GM21529 (cell line): Measurements from ENCODE around the gene PFDN1.

Experiments used
- ATAC-seq: cut with Tn5 transposase; IDR thresholded peaks from one replicate; pipeline ENCODE4 v1.9.1; 2021; ENCODE audit not compliant: unreplicated experiment

The PFDN1 gene

GRCh38 chr5:140329739-140330481, 27.0 kb upstream of the PFDN1 start:
- ATAC-seq, result no peak

DNA sequence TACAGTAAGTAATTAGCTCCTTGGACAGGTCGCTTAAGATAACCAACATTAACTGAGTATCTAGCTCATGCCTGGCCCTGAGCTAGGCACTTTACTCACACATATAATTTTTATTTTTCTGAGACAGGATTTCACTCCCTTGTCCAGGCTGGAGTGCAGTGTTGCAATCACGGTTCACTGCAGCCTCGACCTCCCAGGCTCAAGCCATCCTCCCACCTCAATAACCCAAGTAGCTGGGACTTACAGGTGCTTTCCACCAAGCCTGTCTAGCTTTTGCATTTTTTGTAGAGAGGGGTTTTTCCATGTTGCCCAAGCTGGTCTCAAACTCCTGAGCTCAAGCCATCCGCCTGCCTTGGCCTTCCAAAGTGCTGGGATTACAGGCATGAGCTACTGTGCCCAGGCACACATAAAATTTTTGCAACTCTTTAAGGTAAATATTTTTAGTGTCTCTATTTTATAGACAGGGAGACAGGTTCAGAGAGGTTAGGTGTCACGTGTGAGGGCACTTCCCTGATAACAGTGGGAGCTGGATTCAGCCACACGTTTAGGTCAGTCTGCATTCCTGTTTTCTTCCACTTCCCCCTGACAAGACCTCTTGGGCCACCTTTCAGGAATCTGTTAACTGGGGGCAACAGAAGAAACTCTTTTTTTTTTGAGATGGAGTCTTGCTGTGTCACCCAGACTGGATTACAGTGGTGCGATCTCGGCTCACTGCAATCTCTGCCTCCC, 25.3 kb upstream of the PFDN1 start:
- no peak for ATAC-seq

- ATAC-seq, result no peak
These were observed 24.7 kb upstream of the PFDN1 start for GRCh38 chr5:140327589-140327988.

- no peak for ATAC-seq
These were observed 22.6 kb upstream of the PFDN1 start for GRCh38 chr5:140325486-140325885.

DNA sequence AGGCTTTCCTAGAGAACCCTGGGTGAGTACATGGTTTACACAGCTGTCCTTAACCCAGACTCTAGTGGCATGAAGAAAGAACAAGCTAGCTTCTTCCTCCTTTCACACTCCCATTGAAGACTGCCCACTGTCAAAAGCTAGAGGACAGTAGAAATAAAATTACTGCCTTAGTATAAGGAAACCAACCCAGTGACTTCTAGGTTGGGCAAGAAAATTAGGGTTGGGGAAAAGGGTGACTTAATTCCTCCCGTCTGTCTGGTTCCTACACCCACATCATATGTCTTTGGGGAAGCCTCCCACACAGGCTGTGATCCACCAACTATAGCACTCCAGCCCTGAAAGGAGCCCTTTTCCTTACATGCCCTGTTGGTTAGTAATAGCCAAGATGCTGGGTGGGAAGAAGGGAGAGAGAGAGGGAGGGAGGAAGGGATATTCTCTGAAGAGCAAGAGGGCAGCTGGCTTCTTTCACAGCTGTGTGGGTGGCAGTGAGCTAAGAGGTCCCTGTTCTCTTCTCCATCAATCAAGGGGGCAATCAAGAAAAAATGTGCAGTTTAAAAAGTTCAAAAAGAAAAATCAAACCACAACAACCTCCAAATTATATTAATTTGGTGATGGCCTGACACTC, 21.8 kb upstream of the PFDN1 start:
- ATAC-seq, result no peak

DNA sequence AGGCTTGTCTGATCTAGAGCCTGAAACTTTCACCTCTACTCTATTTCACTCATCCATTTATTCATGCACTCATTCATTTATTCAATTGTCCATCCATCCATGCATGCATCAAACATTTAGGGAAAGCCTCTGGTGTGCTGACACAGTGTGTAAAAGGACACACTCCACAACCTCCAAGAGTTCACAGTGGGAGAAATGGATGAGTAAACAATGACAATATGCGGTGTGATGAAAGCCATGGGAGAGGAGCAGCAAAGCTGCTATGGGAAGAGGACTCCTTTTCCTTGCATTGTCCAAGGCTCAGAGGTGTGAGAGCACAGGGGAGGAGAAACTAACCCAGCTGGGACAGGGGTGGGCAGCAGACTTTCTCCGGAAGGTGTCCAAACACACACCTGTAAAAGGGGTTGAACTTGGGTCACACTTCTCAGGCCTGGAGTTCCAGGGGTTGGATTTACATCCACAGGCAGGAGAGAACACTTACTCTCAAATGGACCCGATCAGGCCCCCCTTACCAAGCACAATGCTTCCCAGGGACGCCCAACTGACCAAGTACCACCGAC, 21.2 kb upstream of the PFDN1 start:
- ATAC-seq, result no peak

- ATAC-seq, result no peak
These were observed 20.1 kb upstream of the PFDN1 start for GRCh38 chr5:140322751-140323731.

- ATAC-seq, result no peak
These were observed 18.9 kb upstream of the PFDN1 start for GRCh38 chr5:140321796-140322195.

DNA sequence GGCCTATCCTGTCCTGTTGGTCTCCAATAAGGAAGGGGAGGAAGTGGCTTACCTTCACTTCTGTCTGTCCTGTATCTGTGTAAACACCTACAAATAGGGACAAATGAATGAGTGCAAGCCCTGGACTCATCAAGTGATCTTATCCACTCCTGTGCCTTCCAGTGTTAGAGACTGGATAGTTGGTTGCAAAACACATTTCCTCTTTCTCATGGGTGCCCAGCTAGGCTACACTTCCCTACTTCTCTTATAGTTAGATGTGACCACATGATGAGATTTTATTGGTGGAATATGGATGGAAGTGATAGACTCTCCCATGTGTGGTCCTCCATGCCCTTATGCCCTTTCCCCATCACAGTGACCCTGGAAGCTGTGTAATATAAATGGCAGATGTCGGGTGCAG, 16.9 kb upstream of the PFDN1 start:
- no peak for ATAC-seq

- ATAC-seq, result no peak
These were observed 15.9 kb upstream of the PFDN1 start for GRCh38 chr5:140318792-140319191.

GRCh38 chr5:140317859-140318258, 15.0 kb upstream of the PFDN1 start:
- no peak for ATAC-seq

DNA sequence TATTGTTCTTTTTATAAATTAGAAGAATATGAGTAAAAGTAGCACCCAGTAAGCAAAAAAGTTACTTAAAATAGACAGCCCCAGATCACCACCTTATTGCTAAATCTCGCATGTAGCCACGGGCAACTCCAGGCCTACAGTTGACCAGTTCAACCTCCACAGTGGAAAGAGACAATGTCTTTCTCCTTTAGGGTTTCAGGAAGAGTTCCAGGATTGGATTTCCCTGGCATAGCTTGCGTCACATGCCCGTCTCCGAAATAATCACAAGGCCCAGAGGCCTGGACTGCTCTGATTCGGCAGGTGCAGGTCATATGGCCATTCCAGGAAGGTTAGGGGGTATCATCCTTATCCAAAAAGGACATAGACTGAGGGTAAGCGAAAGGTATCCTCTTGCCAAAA, 9.9 kb upstream of the PFDN1 start:
- no peak for ATAC-seq

DNA sequence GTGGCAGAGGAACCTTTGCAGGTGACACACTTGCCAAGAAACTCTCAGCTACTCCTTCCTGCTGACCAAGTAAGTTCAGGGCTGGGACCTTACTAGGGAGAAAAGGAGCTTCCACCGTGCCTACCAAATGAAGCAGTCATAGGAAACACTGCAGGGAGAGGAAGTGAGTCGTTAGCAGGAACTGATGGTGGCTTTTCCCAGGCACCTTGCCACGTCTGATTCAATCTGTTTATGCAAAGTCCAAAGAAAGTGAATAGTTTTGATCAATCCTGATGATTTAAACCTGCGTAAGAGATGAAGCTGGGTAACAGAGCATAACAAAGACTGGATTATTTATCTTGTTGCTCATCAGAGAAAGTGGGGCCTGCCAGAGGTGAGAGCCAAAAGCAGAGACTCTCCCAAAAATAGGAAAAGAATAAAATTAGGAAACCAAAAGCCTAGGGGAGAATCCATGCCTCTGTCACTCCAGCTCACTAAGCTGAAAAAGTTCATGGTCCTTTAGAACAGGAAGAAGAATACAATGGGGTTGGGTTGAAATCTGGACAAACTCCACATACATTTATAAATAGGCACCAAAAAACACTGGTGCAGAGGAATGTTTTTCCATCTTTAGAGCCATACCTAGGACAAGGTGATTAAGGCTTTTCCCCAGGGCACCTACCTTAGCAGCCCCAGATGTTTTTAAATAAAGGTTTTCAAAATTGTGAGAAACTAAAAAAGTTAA, 9.3 kb upstream of the PFDN1 start:
- no peak for ATAC-seq

GRCh38 chr5:140311011-140311467, 8.1 kb upstream of the PFDN1 start:
- no peak for ATAC-seq

DNA sequence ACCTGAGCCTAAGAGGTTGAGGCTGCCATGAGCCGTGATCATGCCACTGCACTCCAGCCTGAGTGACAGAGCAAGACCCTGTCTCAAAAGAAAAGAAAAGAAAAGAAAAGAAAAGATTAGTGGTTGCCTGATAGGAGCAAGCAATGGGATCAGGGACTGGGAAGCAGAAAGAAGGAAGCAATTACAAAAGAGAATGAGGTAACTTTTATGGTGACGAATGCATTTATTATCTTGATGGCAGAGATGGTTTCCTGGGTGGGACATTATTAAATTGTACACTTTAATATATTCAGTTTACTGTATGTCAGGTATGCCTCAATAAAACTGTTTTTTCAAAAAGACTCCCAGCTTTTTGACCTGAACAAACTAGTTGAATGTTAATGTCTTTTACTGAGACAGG, 7.5 kb upstream of the PFDN1 start:
- no peak for ATAC-seq

DNA sequence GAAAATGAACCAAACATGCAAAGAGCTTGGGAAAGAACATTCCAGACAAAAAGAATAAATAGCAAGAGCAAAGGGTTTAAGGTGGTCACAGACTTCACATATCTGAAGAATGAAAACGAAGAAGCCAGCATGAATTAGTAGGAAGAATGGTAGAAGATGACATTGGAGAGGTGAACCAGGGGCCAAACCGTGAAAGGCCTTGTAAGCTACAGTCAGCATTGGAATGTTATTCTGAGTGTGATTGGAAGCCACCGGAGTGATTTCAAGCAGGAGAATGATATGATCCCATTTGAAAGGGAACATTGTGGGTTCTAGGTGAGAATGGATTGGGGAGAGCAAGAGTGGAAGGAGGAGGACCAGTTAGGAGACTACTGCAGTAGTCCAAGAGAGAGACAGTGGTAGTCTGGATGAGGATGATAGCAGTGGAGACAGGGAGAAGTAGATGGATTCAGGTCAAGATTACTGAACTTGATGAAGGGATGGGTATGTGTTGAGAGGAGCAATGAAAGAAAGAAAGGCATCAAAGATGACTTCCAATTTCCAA, 6.9 kb upstream of the PFDN1 start:
- no peak for ATAC-seq

DNA sequence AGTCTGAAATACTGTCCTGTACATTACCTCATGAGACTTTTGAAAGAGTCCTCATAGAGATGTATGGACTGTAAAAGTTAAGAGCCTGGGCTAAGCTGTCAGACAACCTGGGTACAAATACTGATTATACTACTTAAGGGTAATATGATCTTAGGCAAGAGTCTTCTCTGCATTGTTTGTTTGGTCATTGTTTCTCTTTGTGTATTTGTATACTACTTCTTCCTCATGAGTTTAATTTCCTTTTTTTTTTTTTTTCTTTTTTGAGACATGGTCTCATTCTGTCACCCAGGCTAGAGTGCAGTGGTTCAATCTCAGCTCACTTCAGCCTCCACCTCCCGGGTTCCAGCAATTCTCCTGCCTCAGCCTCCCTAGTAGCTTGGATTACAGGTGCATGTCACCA, 2.6 kb upstream of the PFDN1 start:
- ATAC-seq, result no peak

DNA sequence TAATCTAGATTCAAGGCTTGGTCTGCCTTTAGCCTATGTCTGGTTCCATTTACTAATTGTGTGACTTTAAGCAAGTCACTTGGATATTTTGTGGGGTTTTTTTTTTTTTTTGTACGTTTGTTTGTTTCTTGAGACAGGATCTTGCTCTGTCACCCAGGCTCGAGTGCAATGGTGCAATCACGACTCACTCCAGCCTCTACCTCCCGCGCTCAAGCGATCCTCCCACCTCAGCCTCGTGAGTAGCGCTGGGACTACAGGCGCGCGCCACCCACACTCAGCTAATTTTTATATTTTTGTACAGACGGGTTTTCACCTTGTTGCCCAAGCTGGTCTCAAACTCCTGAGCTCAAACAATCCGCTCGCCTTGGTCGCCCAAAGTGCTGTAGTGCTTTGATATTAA, 1.1 kb upstream of the PFDN1 start:
- ATAC-seq, result no peak

DNA sequence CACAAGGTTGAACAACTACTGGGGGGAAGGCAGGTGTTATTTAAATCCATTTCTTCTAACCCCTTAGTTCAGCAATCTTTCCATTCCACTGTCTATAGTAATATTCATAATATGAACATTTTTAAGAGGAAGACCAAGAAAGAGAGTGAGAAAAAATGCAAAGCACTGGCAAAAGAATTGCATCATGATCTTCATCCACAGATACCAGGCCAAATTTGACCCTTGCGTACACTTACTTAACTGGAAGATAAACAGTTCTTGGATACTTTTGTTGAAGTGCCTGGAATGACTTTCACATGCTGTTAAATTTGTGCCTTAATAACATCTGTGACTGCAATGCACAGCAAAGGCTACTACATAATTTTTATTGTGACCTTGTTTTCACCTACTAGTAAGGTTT, 1.8 kb downstream of the PFDN1 start:
- no peak for ATAC-seq

- no peak for ATAC-seq
These were observed 3.8 kb downstream of the PFDN1 start for GRCh38 chr5:140299056-140299455.
